ENCODE results near the gene FTO. TPM values are rescaled to one million over a fixed set of nuclear protein-coding genes. Genes with fewer than 3 reads are reported as not detected.

FTO gene
- total RNA-seq, 4 donors from 2014 or later = 125 to 182 (median 164) TPM

DNA sequence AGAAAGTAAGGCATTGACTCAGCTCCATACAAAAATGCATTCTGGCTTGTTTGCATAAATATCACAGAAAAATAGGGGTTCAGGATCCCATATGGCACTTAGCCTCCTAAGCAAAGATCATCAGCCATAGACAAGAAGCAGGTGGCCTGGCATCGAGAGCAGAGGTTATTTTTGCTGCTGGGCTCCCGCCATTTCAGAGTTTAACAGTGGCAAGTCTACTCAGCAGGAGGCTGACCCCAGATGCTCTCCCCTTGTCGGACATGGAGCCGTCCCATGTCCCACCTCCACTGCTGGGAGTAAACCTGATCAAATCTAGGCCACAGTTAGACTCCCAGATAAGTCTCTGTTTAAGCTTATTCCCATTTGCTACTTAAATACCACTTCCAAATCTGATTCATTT lies 269.1 kb downstream of the FTO start:
- intact Hi-C loops (cut with DNase I) = no loop called here
- 96 to 98% methylated on average over 4 of the region's 4 CpGs for WGBS, 2 donors
- no peaks in the 10 kb centered on the region for H3K27me3 ChIP-seq
- H3K4me1 ChIP-seq = peaks cover 0 to 6% of the 10 kb centered on the region in 2 donors
- H3K4me3 ChIP-seq (replicated peaks in 1 of 3) = no peak overlapping the region
- no peak for DNase-seq
- H3K9me3 ChIP-seq = no peaks in the 10 kb centered on the region
- H3K27ac ChIP-seq = no peak overlapping the region
- TF ChIP-seq, protein P1, sequence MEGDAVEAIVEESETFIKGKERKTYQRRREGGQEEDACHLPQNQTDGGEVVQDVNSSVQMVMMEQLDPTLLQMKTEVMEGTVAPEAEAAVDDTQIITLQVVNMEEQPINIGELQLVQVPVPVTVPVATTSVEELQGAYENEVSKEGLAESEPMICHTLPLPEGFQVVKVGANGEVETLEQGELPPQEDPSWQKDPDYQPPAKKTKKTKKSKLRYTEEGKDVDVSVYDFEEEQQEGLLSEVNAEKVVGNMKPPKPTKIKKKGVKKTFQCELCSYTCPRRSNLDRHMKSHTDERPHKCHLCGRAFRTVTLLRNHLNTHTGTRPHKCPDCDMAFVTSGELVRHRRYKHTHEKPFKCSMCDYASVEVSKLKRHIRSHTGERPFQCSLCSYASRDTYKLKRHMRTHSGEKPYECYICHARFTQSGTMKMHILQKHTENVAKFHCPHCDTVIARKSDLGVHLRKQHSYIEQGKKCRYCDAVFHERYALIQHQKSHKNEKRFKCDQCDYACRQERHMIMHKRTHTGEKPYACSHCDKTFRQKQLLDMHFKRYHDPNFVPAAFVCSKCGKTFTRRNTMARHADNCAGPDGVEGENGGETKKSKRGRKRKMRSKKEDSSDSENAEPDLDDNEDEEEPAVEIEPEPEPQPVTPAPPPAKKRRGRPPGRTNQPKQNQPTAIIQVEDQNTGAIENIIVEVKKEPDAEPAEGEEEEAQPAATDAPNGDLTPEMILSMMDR (IDR thresholded peaks at IDR 0.05) = no peak
- TF ChIP-seq POLR2A (IDR thresholded peaks at IDR 0.05) = no peak
- H3K36me3 ChIP-seq = no peaks in the 10 kb centered on the region

DNA sequence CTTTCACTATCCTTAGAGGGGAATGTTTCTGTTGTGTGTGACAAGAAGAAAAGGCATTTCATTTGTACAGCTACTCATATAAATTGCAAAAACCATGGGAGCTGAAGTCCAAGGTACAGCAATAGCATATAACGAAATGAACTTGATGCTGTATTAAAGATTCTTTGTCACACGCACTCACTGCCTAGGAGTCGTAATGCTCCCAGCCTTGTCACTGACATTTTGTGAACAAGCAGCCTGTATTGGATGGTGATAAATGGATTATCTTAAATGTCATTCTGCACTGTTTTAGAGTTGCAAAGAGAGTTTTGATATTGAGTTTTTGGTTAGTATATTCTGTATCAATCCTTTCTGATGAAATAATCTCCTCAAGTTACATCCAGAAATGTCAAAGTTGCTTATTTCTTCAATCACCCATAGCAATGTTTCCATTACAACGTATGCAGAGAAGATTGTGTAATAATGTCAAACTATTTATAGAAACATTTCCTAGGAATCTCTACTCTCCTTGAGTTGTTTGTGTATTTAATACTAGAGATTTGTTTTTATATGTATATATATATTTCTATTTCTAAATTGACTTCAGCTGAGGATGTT lies 270.6 kb downstream of the FTO start:
- 83 to 86% methylated on average over 4 of the region's 4 CpGs for WGBS, 2 donors
- TF ChIP-seq POLR2A (IDR thresholded peaks at IDR 0.05) = no peak
- TF ChIP-seq, protein P1 (IDR thresholded peaks at IDR 0.05) = no peak

DNA sequence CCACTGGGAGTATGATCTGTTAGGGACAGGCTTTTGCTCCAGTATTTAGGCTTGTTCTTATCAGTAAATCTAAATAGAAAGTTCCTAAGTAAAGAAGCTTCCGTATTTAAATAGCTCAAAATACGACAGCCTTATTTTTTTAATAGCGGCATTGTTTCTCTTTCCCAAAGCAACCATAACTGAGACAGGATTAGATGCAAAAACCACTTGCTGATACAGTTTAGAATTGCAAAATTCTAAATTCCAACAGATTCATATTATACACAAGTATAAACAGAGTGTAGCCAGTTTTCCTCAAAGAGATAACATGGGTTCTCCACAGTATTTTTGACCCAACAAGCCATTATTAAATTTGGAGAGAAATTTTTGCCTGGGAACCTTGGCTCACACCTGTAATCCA lies 276.7 kb downstream of the FTO start:
- Histone ChIP-seq H3K27ac (no peak overlapping the region), H3K27me3 (no peaks in the 10 kb centered on the region), H3K9me3 (no peaks in the 10 kb centered on the region), H3K4me3 (replicated peaks in 1 of 3) (no peak overlapping the region), H3K36me3 (no peaks in the 10 kb centered on the region), H3K4me1 (peaks cover 0 to 5% of the 10 kb centered on the region in 2 donors)
- WGBS, 2 donors = 97 to 98% methylated on average over 3 of the region's 3 CpGs
- no peak for TF ChIP-seq POLR2A (IDR thresholded peaks at IDR 0.05)
- TF ChIP-seq, protein P1 (IDR thresholded peaks at IDR 0.05) = no peak
- intact Hi-C loops (cut with DNase I) = no loop called here
- DNase-seq = no peak

More for the DNA sequence above, 270.6 kb downstream of the FTO start:
- Histone ChIP-seq H3K9me3 (no peaks in the 10 kb centered on the region), H3K27me3 (no peaks in the 10 kb centered on the region), H3K4me1 (no peaks in the 10 kb centered on the region), H3K36me3 (no peaks in the 10 kb centered on the region), H3K4me3 (replicated peaks in 1 of 3) (no peak overlapping the region), H3K27ac (no peak overlapping the region)
- intact Hi-C loops (cut with DNase I) = no loop called here
- no peak for DNase-seq

DNA sequence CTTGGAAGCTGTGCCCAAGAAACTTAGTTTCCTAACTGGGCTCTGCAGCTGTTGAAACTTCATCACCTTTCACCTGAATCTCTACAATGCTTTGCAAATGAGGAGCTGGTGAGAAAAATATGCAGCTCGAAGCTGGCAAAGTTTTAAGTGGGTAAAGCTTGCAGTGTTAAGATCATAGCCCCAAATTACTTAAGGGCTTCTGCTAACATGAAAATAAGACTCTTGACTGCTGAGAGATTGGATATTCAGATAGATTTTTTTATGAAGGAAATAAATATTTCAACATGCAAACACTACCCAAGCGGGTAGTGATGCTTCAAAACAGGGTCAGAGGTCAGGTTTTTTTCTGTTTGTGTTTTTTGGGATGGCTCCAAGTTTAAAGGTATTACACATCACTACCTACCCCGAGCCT lies 278.7 kb downstream of the FTO start:
- TF ChIP-seq, protein P1 (IDR thresholded peaks at IDR 0.05) = no peak
- TF ChIP-seq POLR2A (IDR thresholded peaks at IDR 0.05) = no peak
- WGBS, 2 donors = 65 to 75% methylated on average over 3 of the region's 3 CpGs
- DNase-seq = no peak
- no peak overlapping the region for H3K4me3 ChIP-seq (replicated peaks in 1 of 3)
- no peaks in the 10 kb centered on the region for H3K27me3 ChIP-seq
- intact Hi-C loops (cut with DNase I) = no loop called here
- H3K36me3 ChIP-seq = no peaks in the 10 kb centered on the region
- H3K4me1 ChIP-seq = peaks cover 0 to 5% of the 10 kb centered on the region in 2 donors
- H3K27ac ChIP-seq = no peak overlapping the region
- no peaks in the 10 kb centered on the region for H3K9me3 ChIP-seq

DNA sequence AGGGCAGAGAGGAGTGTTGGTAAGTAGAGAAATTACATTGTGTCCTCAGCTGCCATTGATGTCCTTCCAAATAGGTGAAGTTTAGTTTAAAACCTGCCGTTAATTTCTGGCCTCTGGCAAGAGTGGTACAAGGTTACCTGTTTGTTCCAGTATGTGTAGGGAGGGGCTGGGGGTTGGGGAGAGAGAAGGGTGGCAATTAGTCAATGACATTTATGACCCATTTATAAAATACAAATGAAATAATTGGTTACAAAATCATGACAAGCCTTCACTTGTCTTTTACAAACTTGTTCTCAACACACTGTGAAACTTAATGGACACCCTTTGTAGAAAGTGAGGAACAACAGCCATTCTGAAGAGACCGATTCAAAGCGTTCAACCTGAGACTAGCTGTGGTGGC lies 281.0 kb downstream of the FTO start:
- no peaks in the 10 kb centered on the region for H3K9me3 ChIP-seq
- DNase-seq = no peak
- WGBS, 2 donors = 93 to 94% methylated on average over 3 of the region's 3 CpGs
- TF ChIP-seq, protein P1 (IDR thresholded peaks at IDR 0.05) = no peak
- no peak for TF ChIP-seq POLR2A (IDR thresholded peaks at IDR 0.05)
- intact Hi-C loops (cut with DNase I) = no loop called here
- no peak overlapping the region for H3K27ac ChIP-seq
- H3K4me1 ChIP-seq = peaks cover 0 to 5% of the 10 kb centered on the region in 2 donors
- no peaks in the 10 kb centered on the region for H3K36me3 ChIP-seq
- no peak overlapping the region for H3K4me3 ChIP-seq (replicated peaks in 1 of 3)
- no peaks in the 10 kb centered on the region for H3K27me3 ChIP-seq

All from thyroid gland (tissue), 4 donors.